Tibial nerve (tissue), 4 donors: ENCODE data around the gene AP2A1. TPM values are rescaled to one million over a fixed set of nuclear protein-coding genes. Genes with fewer than 3 reads are reported as not detected.

ENCODE experiments used
- DNase-seq, 2 donors: peaks; one replicate each; pipeline ENCODE4 v3.0.0-alpha.2; 2019; ENCODE audit warnings: low spot score in 2 of 2
- H3K27ac ChIP-seq, 4 donors: fragments of 200-600 bp; sonication (generic) in 3 of 4; one replicate each; pipeline ENCODE4 v1.5.1; 2017 to 2019; ENCODE audit warnings: mild to moderate bottlenecking in 1 of 4
- H3K27me3 ChIP-seq, 2 donors: fragments of 200-600 bp; sonication (generic) in 1 of 2; one replicate each; pipeline versions ENCODE4 v1.5.1 to v1.6.0; 2017 to 2019
- H3K36me3 ChIP-seq, 3 donors: fragments of 200-600 bp; sonication (generic); one replicate each; pipeline ENCODE4 v1.5.1; 2018 to 2019
- H3K4me1 ChIP-seq, 4 donors: fragments of 200-600 bp; sonication (generic) in 3 of 4; one replicate each; pipeline ENCODE4 v1.5.1; 2017 to 2019
- H3K4me3 ChIP-seq, 4 donors: fragments of 200-600 bp; sonication (generic) in 3 of 4; one replicate each; pipeline ENCODE4 v1.5.1; 2017 to 2019; ENCODE audit warnings: mild to moderate bottlenecking in 1 of 4, moderate library complexity in 1 of 4
- H3K9me3 ChIP-seq, 4 donors: fragments of 200-600 bp; sonication (generic) in 3 of 4; one replicate each; pipeline ENCODE4 v1.5.1; 2017 to 2019
- EP300 ChIP-seq, 2 donors: sonication (generic); formaldehyde crosslinking; IDR thresholded peaks; one replicate each; pipeline ENCODE4 v1.6.1; 2017; ENCODE audit warnings: antibody characterized with exemption in 2 of 2, mild to moderate bottlenecking in 1 of 2
- POLR2A ChIP-seq, 2 donors: fragments of 450-650 bp; IDR thresholded peaks; one replicate each; pipeline ENCODE4 v1.6.1; 2017; ENCODE audit warnings: antibody characterized with exemption in 2 of 2, mild to moderate bottlenecking in 2 of 2, moderate library complexity in 2 of 2
- WGBS, 2 donors: methylation state at CpG; one replicate each; pipeline ENCODE4 v1.1.5; 2018; 5-methylcytosine and 5-hydroxymethylcytosine counted together
- total RNA-seq, 4 donors: library from RNA; depleted of rRNA; stranded (reverse); fragments of >200 nt; gene quantifications; one replicate each; pipeline ENCODE4 v1.1.0, GENCODE V29; 2016
- TF ChIP-seq, protein P1 (sequence below), 5 experiments: fragments of 200-600 bp in 3 of 5; fragments of 450-650 bp in 2 of 5; sonication (generic) in 3 of 5; IDR thresholded peaks; one replicate each; pipeline ENCODE4 v1.5.1; 2016 to 2019; ENCODE audit warnings: antibody characterized with exemption in 5 of 5, mild to moderate bottlenecking in 3 of 5, moderate library complexity in 2 of 5

The AP2A1 gene
- total RNA-seq, 4 donors from 2014 or later = 92.9 to 117 (median 104) TPM

DNA sequence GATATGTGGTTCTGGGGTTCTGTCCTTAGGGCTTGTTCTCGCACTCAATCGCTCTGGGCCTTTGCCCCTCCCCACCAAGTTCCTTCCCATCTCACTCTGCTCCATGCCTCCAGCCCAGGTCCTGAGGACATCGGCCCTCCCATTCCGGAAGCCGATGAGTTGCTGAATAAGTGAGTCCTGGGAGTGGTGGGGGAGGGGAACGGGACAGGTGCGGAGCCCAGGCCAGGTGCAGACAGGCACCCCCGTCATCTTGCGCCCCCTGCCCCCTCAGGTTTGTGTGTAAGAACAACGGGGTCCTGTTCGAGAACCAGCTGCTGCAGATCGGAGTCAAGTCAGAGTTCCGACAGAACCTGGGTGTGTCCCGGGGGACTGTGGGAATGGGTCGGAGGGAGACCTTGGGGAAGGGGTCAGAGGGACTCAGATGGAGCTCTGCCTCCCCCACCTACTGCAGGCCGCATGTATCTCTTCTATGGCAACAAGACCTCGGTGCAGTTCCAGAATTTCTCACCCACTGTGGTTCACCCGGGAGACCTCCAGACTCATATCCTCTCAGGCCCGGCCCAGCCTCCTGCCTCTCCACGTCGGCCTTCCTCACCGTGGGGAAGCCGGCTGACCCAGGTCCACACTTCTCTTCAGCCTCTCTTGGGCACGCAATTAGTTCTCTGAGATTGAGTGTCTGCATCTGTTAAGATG lies 36.2 kb downstream of the AP2A1 start:
- no peaks in the 10 kb centered on the region for H3K27me3 ChIP-seq
- H3K36me3 ChIP-seq = peaks cover 0 to 99% (median 24%) of the 10 kb centered on the region in 3 donors
- WGBS, 2 donors = 76 to 83% methylated on average over 12 to 23 of the region's 24 CpGs
- H3K27ac ChIP-seq = peak overlapping the region in 2 of 4 donors; percentile 84 to 85
- peak overlapping the region in 2 of 4 donors; percentile 39 to 53 for H3K4me3 ChIP-seq
- TF ChIP-seq, protein P1, sequence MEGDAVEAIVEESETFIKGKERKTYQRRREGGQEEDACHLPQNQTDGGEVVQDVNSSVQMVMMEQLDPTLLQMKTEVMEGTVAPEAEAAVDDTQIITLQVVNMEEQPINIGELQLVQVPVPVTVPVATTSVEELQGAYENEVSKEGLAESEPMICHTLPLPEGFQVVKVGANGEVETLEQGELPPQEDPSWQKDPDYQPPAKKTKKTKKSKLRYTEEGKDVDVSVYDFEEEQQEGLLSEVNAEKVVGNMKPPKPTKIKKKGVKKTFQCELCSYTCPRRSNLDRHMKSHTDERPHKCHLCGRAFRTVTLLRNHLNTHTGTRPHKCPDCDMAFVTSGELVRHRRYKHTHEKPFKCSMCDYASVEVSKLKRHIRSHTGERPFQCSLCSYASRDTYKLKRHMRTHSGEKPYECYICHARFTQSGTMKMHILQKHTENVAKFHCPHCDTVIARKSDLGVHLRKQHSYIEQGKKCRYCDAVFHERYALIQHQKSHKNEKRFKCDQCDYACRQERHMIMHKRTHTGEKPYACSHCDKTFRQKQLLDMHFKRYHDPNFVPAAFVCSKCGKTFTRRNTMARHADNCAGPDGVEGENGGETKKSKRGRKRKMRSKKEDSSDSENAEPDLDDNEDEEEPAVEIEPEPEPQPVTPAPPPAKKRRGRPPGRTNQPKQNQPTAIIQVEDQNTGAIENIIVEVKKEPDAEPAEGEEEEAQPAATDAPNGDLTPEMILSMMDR (IDR thresholded peaks at IDR 0.05) = no peak
- TF ChIP-seq POLR2A (IDR thresholded peaks at IDR 0.05) = no peak
- H3K4me1 ChIP-seq = peaks cover 0 to 28% (median 6%) of the 10 kb centered on the region in 4 donors
- H3K9me3 ChIP-seq = no peaks in the 10 kb centered on the region
- no peak for DNase-seq

DNA sequence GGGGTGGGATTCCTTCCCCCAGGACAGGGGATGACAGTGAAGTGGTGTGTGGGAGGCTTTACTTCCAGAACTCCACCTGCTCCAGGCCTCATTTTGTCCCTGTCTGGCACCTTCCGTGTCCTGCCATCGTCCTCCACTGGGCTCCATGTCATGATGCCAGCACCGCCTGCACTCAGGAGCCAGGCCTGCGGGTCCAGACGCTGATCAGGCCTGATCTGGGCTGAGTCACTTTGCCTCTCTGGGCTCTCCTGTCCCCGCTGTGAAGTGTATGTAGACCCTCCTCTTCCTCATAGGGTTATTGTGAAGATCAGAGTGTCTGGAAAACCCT lies 36.7 kb downstream of the AP2A1 start:
- peak overlapping the region in 1 of 4 donors; percentile 85 for H3K27ac ChIP-seq
- TF ChIP-seq, protein P1 (IDR thresholded peaks at IDR 0.05) = no peak
- TF ChIP-seq POLR2A (IDR thresholded peaks at IDR 0.05) = no peak
- no peak for TF ChIP-seq EP300 (IDR thresholded peaks at IDR 0.05)
- H3K36me3 ChIP-seq = peaks cover 0 to 95% (median 24%) of the 10 kb centered on the region in 3 donors
- WGBS, 2 donors = 86 to 100% methylated on average over 3 to 6 of the region's 6 CpGs
- no peaks in the 10 kb centered on the region for H3K9me3 ChIP-seq
- H3K4me3 ChIP-seq = no peak overlapping the region
- no peak for DNase-seq
- peaks cover 0 to 33% (median 8%) of the 10 kb centered on the region in 4 donors for H3K4me1 ChIP-seq
- H3K27me3 ChIP-seq = no peaks in the 10 kb centered on the region

DNA sequence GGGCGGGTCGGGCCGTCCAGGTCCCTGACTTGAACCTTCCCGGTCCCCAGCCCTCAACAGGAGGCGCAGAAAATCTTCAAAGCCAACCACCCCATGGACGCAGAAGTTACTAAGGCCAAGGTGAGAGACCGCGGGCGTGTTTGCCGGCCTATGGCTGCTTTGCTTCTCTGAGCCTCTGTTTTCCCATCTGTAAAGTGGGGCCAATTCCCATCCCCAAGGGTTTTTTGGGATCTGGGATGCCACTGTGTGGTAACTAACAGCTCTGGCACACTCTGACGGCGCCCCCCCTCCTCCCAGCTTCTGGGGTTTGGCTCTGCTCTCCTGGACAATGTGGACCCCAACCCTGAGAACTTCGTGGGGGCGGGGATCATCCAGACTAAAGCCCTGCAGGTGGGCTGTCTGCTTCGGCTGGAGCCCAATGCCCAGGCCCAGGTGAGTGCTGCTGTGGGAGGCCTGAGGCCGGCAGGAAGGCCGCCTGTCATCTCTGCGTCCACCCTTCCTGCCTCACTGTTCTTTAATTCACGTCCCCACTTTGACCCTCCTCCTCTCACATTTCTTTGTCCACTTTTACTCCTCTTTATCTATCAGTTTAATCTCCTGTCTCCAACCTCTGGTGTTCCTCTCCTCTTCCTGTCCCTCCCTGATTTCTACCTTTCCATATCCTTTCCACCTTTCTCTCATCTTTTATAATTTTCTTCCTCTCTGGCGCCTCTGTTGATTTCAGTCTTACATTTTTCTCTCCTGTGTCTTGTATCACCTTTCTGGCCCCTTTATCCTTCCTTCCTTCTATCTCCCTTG lies 39.2 kb downstream of the AP2A1 start:
- H3K4me3 ChIP-seq = no peak overlapping the region
- H3K9me3 ChIP-seq = no peaks in the 10 kb centered on the region
- TF ChIP-seq, protein P1 (IDR thresholded peaks at IDR 0.05) = no peak
- TF ChIP-seq POLR2A (IDR thresholded peaks at IDR 0.05) (no peak), EP300 (IDR thresholded peaks at IDR 0.05) (no peak)
- no peak for DNase-seq
- H3K27ac ChIP-seq = no peak overlapping the region
- no peaks in the 10 kb centered on the region for H3K27me3 ChIP-seq
- H3K36me3 ChIP-seq = peaks cover 0 to 70% (median 12%) of the 10 kb centered on the region in 3 donors
- WGBS, 2 donors = 81 to 83% methylated on average over 20 of the region's 20 CpGs
- H3K4me1 ChIP-seq = peaks cover 0 to 45% (median 13%) of the 10 kb centered on the region in 4 donors

DNA sequence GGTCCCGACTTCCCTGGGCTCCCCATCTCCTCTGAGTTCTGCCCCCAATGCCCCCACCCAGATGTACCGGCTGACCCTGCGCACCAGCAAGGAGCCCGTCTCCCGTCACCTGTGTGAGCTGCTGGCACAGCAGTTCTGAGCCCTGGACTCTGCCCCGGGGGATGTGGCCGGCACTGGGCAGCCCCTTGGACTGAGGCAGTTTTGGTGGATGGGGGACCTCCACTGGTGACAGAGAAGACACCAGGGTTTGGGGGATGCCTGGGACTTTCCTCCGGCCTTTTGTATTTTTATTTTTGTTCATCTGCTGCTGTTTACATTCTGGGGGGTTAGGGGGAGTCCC lies 39.8 kb downstream of the AP2A1 start:
- TF ChIP-seq, protein P1 (IDR thresholded peaks at IDR 0.05) = no peak
- TF ChIP-seq POLR2A (IDR thresholded peaks at IDR 0.05) (no peak), EP300 (IDR thresholded peaks at IDR 0.05) (no peak)
- H3K36me3 ChIP-seq = peaks cover 0 to 64% (median 12%) of the 10 kb centered on the region in 3 donors

More for the DNA sequence above, 39.8 kb downstream of the AP2A1 start:
- Histone ChIP-seq H3K9me3 (no peaks in the 10 kb centered on the region), H3K27ac (peak overlapping the region in 1 of 4 donors; percentile 34), H3K4me1 (peaks cover 0 to 43% (median 12%) of the 10 kb centered on the region in 4 donors), H3K27me3 (no peaks in the 10 kb centered on the region), H3K4me3 (no peak overlapping the region)
- WGBS, 2 donors = 88 to 93% methylated on average over 8 of the region's 8 CpGs
- DNase-seq = no peak
